NCI-H1694 (cell line): ENCODE data around the gene SLC6A9.
A peak's percentile ranks its signal among the peaks of the same experiment; 100 is the strongest.

ENCODE experiments used
- DNase-seq: peaks from one replicate; lab custom pipeline; 2025; lab: John Stamatoyannopoulos, UW

Gene SLC6A9

DNA sequence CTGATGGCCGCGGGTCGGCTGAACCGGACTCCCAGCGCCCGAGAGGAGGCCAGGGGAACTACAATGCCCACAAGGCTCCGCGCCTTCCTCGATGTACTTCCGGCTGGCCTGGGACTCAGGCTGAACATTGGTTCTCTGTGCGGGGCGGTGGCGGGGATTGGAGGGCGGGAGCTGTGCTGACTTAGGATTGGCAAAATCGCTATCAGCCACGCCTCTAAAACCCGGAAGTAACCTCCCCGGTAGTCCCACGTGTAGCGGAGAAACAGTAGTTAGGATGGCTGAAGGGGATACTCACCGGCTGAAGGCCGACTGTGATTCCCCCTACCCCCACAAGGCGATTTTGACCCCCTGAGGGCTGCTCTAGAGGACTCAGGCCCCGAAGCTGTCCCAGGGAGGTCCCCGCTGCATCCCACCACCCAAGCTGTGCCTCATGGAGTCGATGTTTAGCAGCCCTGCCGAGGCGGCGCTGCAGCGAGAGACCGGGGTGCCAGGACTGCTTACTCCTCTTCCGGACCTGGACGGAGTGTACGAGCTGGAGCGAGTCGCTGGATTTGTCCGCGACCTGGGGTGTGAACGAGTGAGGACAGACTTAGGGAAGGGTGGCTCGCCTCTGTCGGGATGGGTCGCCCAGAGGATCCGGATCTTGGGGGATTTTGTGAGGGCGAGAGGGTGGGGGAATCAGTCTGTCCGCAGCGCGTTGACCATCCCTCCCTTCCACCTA lies 61.4 kb downstream of the SLC6A9 start, which contains the start of gene DPH2:
Gene DPH2, plus strand, starts transcription at position 265 of the 721 bp plus-strand sequence. Its CDS starts 166 bp downstream, at position 431.
- DNase-seq: peak; percentile 96

DNA sequence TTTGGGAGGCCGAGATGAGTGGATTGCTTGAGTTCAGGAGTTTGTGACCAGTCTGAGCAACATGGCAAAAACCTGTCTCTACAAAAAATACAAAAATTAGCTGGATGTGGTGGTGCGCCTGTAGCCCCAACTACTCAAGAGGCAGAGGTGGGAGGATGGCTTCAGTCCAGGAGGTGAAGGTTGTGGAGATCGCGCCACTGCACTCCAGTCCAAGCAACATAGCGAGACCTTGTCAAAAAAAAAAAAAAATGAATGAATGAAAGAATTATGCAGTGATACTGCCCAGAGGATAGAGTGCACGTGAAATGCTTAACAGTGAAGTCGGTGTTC lies 61.9 kb downstream of the SLC6A9 start:
- no peak for DNase-seq

DNA sequence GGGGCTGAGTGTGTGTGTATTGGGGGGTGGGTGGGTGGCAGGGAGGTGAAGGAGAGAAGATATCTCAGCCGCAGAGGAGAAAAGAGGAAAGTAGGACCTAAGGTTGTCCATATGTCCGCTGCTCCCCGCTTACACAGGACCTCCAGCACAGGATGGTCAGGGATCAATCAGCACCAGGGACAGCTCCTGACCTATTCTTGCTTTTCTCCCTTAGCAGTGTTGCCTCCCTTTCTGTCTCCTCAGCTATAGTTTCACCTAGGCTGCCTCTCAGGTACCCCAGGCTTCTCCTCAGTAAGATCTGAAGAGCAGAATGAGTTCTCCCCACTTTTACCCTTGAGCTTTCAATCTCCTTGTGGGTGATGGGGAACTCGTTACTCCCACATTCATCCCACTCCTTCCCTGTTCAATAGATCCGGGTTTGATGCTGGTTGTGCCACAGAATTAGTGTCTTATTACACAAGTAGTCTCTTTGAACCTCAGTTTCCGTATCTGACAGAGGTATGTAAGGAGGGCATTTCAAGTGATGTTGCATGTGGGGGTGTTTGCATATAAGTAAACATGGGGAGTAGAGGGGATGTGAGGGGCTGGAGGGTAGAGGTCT lies 62.8 kb downstream of the SLC6A9 start:
- DNase-seq: no peak

DNA sequence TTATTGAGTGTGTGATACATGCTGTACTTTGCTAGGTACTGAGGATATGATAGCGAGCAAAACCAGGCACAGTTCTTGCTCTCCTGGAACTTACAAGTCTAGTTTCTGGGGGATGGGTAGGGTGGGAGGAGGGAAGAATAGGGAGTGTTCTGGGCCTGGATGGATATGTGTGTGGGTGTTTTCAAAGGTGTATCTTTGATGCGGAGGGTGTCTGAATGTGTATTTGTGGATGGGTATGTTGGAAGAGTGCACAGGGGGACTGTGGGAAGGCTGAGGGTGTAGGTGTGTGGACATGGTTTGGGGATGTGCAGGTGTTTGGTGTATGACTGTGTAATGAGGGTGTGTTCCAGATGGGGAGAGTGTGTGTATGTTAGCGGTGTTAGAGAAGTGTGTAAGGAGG lies 65.9 kb downstream of the SLC6A9 start:
- DNase-seq: no peak

DNA sequence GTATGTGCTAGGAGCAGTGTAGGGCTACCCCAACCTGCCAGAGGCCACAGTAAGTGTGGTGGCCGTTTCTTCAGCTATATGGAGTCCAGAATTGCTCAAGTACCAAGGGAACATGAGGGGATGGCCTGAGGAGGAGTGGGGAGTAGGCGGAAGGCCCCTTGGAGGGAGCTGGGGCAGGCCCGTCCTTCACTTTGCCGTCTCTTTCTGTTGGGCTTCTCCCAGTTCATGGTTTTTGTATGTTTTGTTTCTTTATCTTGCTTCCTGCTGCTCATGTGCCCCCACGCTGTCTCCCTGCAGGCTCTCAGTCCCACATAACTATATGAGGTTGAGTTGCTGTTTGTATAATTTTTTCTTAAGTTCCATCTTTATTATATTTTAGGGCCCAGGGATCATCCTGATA lies 67.4 kb downstream of the SLC6A9 start:
- no peak for DNase-seq

DNA sequence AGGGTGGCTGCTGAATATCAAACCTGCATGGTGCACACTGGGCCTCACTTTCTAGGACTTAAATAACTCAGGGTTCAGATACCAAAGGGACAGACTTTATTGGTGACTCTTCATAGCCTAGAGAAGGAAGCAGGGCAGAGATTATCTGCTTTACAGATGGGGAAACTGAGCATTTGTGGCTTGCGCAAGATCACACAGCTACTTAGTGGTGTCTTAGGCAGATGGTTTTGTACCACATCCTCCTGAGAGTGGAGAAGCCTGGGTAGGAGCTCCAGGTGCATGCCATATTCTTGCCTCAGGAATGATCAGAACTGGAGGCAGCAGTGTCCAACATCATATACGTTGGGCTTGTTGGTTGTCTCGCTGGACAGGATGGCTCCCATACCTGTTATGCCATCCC lies 68.3 kb downstream of the SLC6A9 start:
- no peak for DNase-seq

DNA sequence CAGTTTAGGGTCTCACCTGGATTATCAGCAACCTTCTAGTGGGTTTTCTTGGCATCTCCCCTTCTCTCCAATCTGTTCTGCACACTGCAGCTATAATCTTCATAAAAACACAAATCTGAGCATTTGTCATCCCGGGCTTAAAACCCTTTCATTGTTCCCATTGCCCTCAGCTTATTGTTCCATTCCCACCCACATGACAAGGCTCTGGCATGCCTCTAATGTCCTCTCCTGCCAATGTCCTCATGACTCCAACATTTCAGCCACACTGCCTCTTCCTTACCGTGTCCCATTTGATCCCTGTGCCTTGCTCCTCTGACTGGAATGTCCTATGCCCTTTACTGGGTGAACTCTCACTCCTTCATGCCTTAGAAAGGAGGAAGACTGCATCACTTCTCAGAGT lies 68.9 kb downstream of the SLC6A9 start:
- DNase-seq: no peak

DNA sequence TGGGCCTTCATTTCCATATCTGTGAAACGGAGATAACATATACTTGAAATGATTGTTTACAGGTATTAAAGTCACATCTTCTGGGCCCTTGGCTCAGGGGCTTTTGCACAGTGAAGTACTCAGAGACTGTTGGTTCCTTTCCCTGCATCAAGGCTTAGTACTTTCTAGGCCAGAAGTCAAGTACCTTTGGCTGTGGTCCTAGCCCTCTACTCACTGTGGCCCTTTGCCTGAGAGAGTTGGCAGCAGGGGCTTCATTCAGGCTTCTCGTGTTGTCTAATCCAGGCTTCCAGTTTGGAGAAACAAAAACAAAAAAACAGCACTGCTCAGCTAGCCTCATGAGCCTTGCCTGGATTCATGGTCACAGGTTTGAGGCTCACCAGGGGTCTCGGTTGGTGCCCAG lies 69.6 kb downstream of the SLC6A9 start:
- DNase-seq: no peak

DNA sequence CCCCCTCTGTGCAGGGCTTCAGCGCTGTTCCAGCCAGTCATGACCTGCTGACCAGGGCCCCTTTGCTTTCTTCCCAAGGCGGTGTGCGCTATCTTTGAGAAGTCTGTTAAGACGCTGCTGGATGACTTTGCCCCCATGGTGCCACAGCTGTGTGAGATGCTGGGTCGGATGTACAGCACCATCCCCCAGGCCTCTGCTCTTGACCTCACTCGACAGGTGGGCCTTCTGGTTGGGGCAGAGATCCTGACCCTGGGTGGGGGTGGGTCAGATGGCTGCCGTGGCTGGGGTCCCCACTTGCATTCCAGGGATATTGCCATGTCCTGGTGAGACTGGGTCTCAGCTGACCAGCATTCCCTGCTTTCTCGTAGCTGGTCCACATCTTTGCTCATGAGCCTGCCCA lies 70.5 kb downstream of the SLC6A9 start:
- no peak for DNase-seq

DNA sequence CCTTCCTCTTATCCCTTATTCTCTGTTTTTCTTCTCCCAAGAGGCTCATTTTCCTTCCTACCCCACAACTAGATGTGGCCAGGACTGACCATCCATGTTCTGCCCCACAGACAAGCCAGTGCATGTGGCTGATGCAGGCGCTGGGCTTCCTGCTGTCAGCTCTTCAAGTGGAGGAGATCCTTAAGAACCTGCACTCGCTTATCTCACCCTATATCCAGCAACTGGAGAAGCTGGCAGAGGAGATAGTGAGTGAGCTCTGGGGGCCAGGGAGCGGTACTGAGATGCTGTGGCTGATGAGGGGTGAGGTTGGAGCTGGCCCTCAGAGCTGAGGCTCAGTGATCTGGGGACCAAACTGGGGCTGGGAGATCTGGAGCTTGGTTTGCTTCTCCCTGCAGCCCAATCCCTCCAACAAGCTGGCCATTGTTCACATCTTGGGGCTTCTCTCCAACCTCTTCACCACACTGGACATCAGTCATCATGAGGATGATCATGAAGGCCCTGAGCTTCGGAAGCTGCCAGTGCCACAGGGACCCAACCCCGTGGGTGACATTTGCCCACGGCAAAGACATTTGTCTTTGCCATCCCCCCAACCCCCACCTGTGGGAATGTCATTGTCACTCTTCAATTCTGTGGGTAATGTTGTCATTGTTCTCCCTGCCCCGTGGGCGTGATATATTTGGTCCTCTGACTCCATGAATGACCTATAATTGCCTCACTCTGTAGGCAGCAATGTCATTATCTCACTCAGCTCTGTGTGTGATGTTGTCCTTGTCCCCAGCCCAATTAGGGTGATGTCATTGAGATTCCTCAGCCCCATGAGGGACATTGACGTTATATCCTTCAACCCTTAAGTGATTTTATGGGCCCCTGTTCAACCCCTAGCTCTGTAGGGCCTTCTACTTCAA lies 72.7 kb downstream of the SLC6A9 start:
- DNase-seq: no peak

DNA sequence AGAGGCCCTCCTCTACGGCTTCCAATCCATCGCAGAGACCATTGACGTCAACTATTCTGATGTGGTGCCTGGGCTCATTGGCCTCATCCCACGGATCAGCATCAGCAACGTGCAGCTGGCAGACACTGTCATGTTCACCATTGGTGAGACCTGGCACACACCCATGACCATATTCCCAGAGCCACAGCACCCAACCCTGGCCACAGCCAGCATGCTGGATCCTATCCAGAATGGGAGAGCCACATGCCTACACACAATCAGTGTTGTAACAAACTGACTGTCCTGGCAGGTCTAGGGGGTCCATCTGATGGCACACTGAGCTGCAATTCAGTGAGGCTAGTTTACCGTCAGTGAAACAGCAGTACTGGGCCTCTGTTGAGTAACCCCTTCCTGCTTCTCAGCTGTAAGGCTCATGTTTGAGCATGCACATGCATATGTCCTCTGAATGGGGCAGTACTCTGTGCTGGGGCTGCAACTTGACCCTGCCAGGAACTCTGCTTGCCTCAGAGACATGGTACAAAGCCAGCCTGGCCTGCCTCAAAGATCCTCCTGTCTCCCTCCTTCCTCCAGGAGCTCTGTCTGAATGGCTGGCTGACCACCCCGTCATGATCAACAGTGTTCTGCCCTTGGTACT lies 73.7 kb downstream of the SLC6A9 start:
- DNase-seq: no peak

DNA sequence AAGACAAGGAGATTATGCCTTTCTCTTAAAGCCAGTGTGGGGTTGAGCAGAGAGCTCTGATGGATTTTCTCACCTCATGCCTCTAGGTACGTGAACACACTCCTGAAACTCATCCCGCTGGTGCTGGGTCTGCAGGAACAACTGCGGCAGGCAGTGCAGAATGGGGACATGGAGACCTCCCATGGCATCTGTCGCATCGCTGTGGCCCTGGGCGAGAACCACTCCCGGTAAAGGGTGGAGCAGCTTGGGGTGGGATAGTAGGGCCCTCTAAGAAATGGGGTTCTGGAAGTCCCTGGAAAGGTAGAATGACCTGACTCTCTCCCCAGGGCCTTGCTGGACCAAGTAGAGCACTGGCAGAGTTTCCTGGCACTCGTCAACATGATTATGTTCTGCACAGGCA lies 75.0 kb downstream of the SLC6A9 start:
- no peak for DNase-seq

DNA sequence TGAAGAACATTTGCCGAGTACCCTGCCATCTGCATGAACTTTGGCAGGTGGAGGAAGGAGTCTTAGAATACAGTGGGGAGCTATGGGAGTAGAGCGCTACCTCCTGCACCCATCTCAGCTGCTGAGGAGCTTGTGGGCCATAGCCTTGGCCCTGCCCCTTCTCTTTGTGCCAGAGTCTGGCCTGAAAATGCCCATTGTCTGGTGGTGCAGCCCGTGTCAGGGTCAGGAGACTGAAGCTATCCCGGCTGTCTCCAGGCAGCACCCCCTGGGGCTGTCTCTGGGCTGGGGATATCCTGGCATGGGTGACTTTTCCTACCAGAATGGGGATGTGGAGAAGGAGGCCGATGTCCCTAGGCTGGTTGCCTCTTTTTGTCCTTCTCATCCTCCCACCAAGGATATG lies 77.2 kb downstream of the SLC6A9 start:
- DNase-seq: no peak

DNA sequence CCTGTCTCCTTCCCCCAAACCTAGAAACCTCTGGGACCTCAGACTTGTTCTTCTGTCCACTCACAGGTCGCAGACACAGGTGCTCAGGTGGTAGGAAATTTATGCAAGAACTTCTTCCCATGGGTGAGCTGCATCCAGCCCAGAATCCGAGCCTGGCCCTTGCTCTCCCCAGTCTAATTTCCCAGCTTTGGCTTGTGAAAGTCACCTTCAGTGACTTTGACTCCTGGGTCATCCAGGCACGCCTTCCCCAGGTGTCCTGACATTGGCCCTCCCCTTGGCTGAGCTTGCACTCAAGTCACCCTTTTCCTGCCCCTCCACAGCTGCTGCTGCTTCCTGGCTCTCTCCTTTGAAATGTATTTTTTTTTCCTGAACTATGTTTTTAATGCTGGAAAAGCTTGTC lies 77.9 kb downstream of the SLC6A9 start:
- DNase-seq: no peak

DNA sequence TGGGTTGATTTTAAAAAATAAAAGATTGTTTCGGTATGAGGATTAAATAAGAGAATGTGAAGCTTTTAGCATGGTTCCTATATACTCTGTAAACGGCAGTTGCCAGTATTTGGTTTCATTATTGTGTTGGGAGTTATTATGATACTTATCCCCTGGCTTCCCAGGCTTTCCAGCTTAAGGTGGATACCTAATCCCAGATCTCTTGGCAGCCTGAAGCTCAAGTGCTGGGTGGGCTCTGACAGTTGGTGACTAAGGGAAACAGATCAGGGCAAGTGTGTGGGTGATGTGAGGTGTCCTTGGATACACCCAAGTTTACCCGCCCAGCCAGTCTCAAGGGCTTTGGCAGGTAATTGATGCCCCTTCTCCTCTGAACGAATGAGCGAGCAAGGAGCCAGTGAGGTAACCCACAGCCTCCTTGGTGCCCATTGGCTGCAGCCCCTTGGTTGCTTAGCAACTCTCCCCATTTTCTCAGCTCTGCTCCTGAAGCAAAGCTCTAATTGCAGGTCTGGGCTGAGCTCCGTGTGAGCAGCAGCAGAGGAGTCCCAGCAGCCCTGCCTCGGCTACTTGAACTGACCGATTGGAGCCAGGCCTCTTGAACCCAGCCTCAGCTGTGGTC lies 78.4 kb downstream of the SLC6A9 start:
- DNase-seq: no peak

DNA sequence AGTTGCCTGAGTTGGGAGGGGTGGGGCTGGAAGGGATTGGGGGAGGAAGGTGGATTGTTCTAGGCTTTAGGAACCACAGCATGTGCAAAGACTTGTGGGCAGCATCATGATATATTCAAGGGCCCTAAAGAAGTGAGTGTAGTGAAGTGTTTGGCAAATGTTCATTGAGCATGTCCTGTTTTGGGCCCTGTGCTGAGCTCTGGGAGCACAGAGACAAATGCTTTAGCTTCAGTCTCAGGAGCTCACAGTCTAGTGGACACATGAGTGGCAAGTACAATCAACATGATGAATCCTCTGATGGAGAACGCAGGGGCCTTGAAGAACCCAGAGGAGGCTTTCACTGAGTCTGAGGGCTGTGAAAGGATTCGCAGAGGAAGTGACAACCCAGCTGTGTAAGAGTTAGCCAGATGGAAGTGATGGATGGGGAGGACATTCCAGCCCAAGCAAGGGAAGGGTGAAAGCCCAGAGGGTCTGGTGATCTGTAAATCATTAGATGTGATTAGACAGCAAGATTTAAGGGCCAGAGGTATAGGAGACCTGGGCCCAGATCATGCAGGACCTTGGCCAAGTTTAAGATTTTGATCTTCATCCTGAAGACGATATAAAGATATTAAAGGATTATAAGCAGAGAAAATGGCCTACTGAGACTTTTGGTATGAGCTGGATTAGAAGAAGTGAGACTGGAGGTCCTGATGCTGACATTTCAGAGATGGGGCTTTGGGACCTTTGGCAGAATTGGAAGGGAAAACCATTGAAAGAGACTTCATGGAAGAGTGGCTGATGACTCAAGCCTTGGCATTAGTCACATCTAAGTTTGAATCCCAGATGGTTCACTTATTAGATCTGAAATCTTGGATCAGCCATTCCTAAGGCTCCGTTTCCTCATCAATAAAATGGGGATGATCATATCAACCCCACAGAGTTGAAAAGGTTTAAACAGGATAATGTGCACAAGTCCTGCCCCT lies 80.0 kb downstream of the SLC6A9 start:
- no peak for DNase-seq

DNA sequence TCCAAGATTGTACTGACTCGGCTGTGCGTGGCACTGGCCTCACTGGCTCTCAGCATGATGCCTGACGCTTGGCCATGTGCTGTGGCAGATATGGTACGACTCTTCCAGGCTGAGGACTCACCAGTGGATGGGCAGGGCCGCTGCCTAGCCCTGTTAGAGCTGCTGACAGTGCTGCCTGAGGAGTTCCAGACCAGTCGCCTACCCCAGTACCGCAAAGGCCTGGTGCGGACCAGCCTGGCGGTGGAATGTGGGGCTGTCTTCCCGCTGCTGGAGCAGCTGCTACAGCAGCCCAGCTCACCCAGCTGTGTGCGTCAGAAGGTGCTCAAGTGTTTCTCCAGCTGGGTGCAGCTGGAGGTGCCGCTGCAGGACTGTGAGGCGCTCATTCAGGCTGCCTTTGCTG lies 81.6 kb downstream of the SLC6A9 start:
- DNase-seq: no peak

DNA sequence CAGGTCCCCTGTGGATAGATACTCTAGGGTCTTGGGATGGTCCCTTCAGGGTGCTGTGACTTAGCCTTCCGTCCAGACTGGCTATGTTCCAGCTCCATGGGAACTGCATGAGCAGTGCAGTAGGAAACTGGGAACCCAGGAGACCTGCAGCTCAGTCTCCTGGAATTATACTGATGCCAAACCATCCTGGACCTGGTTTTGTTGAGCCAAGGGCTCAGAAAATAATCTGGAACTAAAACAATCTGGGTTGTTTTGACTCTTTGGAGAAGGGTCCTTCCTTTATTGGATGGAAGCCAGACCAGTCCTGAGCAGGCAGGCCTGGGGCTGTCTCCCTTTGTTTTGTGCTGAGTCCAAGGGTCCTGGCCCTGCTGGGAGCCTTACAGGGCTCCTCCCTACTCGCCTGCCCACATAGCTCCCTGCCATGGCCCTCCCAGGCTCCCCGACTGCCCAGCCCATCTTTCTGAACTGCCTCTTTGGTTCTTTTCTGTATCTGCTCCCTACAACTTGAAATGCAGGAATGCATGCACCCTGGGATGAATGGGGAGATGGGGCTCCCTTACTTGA lies 83.3 kb downstream of the SLC6A9 start:
- DNase-seq: no peak

DNA sequence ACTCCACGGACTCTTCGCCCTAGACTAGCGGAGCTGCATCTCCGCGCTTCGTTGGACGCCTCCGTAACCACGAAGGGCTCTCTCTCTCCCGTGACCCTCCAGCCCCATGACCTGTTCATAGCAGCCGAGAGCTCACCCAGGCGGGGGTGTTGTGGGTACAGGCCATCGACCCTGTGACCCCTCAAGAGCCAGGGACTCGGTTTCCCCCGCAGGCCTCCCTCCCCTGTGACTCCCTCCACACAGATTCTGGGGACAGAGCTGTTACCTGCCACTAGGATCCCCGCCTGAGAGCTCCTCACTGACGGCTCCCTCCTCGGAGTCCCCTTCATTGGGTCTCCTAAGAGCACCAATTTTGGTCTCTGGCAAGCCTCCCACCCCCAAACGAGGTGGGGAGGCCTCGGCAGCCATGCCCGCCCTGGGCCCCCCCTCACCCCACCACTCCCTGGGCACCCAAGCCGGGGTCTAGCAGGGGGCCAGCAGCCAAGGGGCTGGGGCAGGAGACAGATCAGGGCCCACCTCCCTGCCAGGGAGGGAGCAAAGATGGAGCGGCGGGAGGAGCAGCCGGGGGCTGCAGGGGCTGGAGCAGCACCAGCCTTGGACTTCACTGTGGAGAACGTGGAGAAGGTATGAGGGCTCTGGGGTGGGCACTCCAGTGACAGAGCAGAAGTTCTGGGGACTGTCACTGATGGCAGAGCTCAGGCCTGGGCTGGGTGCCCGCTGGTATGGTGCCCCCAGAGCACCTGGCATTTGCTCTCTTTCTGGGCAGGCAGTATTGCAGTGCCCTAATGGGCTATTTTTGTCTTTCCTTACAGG lies 84.0 kb downstream of the SLC6A9 start:
- DNase-seq: no peak
